DMS153 treated with DMSO at 0.1 percent for 48 hours (cell line): Measurements from ENCODE around the gene APBA2.
"Not testable (repeated sequence)": the region's sequence is repeated elsewhere in the genome, so short reads cannot be mapped to it uniquely, and the experiment has no call there.

Experiments used
- DNase-seq: peaks from one replicate; lab custom pipeline; 2025; ENCODE audit not compliant: unreplicated experiment; lab: John Stamatoyannopoulos, UW

The APBA2 gene

GRCh38 chr15:28995705-28996104 lies 109.9 kb downstream of the APBA2 start:
- DNase-seq: no peak

GRCh38 chr15:28996289-28996688 lies 110.5 kb downstream of the APBA2 start:
- no peak for DNase-seq

DNA sequence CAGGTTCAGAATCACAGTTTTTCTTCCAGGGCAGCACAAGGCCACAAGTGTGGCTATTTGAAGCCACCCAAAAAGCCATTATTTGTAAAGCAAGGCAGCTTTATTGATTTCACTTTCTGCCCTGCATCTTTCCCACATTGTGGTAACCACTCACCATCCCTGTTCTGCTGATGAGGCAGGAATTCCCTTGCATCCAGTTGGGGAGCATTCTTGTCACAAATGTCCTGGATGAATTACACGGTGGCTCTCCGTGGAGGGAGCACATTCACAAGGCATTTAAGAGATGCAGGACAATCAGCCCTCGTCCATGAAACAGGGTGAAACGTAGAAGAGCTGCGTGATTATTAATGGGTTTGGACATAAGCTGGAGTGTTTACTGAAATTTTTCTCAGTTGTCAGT lies 111.2 kb downstream of the APBA2 start:
- DNase-seq: no peak

- DNase-seq: no peak
Observed at GRCh38 chr15:28997791-28998190, 112.0 kb downstream of the APBA2 start.

DNA sequence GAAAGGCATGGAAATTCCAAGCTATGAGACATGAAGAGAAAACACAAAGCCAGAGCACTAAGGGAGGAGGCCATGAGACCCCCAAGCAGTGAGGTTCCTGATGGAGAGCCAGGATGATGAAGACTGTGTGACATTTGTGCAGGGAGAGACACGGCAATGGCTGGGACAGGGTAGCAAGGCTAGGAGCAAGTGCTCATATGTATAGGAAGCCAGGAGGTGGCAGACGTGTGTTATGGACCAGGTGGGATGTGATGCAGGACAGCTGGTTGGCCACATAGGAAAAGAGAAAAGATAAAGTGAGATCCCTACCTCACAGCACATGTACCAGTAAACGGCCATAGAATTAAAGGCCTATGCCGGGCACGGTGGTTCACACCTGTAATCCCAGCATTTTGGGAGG lies 112.7 kb downstream of the APBA2 start:
- DNase-seq: no peak

DNA sequence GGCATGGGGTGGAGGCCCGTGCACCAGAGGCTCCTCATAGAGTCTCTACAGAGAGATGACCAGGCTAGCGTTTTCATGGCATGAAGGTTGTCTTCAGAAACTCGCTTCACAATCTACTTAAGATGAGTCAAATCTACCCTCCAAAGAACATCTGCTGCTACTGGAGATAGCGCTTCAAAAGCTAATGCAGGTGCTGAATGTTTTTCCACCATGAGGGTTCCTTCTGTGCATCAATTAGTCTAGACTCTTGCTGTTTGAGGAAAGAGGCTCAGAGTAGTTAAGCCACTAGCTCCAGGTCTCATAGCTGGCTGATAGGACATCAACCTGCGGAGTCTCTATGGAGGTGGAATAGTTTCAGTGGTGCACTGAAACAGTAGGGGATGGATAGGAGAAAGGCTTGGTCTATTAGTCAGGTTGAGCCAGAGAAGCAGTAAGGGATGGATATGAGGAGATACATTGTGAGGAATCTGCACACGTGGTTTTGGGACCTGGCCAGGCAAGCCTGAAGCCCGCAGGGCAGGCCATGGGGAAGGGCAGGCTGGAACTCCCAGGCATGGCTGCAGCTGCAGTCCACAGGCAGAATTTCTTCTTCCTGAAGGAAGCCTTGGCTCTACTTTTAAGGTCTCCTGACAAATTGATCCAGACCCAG lies 117.5 kb downstream of the APBA2 start:
- DNase-seq: no peak

- DNase-seq: no peak
Observed at GRCh38 chr15:29003840-29004233, 118.1 kb downstream of the APBA2 start.

GRCh38 chr15:29005931-29006330 lies 120.2 kb downstream of the APBA2 start:
- DNase-seq: no peak

DNA sequence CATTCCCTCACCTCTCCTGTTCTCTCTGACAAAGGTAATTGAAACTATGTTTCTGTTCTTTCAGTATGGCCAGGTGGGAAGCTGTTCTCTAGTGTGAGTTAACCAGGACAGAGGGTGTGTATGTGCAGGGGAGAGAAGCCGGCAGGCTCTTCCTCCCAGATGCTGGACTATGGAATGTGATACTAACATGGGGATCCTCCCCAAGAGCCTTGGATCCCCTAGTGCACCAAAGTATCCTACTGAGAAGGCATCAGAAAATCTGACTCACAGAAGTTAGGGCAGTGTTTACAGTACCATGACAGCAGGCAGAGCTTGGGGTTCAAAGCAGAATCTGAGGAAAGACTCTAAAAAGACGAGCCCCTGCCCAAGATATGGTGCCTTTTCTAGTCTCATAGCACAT lies 123.1 kb downstream of the APBA2 start:
- DNase-seq: no peak

GRCh38 chr15:29012097-29012496 lies 126.3 kb downstream of the APBA2 start:
- DNase-seq: no peak

- no peak for DNase-seq
Observed at GRCh38 chr15:29014493-29014892, 128.7 kb downstream of the APBA2 start.

DNA sequence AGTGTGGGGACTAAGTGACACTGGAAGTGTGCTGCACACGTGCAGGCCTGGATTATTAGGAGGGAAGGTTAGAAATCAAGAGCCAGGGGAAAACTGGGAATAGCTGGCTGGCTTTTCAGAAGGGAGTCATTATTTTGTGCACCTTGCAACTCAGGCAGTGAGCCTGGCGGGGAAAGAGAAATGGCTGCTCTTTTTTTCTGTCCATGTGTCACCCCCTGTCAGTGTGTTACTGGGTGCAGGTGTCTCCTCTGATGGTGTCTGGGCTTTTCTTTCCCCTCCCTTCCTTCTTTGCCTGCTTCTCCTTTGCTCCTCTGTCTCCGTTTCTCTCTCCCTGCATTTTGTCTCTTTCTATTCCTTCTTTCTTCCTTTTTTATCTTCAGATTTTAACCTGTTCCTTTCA lies 130.7 kb downstream of the APBA2 start:
- DNase-seq: no peak

GRCh38 chr15:29018120-29018805 lies 132.5 kb downstream of the APBA2 start:
- DNase-seq: no peak

DNA sequence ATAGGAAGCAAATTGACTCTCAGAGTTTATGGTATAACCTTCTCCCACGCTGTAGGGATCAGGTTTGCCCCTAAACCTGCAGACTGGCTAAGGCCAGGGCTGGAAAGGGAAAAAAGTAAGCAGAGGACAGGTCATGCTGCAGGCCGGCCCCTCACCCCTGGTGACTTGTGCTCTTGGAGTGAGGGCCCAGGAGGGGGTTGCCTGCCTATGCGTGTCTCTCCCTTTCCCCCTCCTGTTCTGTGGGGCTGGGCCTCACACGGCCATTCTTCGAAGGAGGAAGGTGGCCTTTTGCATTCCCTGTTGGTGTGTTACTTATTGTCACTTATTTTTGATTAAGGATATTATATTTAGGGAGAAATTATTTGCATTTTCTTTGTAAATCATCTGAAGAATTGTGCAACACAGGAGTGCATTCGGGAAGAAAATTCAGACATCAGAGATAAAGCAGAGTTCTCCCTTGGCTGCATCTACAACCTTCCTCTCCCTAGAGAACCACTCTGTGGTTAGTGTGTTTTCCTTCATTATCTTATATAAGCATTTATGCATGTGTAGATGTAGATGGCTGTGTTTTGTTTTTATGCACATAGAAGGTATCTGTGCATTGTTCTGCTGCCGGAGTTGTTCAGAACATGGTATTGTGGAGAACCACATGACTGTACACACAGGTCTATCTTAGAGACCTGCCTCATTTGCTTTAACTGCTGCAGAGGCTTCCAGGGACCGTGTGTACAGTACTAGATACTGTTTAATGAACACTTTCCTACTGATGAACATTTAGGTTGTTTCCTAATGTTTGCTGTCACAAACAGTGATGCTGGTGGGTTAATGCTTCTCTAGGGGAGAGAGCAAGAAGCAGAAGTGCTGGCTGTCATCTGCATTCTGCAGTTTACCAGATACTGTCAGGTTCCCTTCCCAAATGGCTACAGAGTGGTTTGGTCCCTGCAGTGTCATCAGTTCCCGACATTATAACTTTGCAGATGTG lies 133.5 kb downstream of the APBA2 start:
- no peak for DNase-seq

DNA sequence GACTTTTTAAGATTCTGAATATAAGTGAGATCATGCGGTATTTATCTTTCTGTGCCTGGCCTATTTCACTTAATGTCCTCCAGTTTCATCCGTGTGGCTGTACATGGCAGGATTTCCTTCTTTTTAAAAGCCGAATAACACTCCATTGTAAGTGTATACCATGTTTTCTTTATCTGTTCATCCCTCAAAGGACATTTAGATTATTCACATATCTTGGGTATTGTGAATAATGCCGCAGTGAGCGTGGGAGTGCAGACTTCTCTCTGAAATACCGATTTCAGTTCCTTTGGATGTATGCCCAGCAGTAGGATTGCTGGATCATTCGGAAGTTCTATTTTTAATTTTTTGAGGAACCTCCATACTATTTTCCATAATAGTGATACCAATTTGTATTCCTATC lies 136.1 kb downstream of the APBA2 start:
- no peak for DNase-seq

DNA sequence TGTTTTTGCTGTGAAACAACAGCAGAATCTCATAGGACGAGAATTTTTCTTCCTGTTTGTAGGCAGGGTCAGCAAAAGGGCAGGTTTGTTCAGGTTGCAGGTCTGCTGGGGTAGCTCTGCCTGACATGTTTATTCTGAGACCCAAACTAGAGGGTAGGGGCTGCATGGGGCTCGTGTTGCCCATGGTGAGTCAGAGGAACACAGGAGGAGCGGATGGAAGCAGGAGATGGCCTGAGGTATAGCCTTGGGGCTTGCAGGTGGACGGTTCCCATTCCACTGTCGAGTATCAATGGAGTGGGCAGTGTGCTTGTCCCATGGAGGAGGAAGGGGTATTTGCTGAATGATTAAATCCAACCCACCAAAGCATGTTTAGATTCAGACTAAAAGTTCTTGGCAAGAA lies 138.9 kb downstream of the APBA2 start:
- no peak for DNase-seq

- DNase-seq: not testable (repeated sequence)
Observed at GRCh38 chr15:29025411-29025810, 139.6 kb downstream of the APBA2 start.

DNA sequence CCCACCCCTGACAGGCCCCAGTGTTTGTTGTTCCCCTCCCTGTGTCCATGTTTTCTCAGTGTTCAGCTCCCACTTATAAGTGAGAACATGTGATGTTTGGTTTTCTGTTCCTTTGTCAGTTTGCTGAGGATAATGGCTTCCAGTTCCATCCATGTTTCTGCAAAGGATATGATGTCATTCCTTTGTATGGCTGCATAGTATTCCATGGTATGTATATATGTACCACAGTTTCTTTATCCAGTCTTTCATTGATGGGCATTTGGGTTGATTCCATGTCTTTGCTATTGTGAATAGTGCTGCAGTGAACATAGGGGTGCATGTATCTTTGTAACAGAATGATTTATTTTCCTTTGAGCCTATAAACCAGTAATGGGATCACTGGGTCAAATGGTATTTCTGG lies 142.4 kb downstream of the APBA2 start:
- not testable (repeated sequence) for DNase-seq

DNA sequence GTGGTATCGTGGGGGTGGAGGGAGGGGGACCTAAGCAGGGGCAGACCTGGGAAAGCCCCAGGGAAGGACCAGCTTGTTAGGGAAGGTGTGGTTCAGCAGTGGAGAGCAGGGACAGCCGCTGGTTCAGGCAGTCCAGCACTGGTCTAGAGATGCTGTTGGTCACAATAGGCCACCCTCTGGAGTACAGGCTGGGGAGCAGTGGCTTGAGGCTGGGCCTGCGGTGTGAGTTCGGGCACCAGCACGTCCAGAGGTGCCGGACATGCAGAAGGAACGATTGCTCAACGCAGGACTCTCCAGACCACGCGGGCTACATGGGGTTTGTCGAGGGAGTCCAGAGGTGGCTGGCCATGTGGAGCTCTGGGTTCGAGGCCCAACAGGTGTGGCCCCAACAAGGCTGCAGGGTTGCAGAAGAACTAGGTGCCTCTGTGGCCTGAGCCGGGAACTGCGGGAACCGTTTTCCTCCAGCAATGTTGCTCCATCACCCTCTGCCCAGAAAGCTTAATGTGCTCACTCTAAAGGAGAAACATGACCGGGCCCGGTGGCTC lies 143.9 kb downstream of the APBA2 start:
- DNase-seq: no peak

DNA sequence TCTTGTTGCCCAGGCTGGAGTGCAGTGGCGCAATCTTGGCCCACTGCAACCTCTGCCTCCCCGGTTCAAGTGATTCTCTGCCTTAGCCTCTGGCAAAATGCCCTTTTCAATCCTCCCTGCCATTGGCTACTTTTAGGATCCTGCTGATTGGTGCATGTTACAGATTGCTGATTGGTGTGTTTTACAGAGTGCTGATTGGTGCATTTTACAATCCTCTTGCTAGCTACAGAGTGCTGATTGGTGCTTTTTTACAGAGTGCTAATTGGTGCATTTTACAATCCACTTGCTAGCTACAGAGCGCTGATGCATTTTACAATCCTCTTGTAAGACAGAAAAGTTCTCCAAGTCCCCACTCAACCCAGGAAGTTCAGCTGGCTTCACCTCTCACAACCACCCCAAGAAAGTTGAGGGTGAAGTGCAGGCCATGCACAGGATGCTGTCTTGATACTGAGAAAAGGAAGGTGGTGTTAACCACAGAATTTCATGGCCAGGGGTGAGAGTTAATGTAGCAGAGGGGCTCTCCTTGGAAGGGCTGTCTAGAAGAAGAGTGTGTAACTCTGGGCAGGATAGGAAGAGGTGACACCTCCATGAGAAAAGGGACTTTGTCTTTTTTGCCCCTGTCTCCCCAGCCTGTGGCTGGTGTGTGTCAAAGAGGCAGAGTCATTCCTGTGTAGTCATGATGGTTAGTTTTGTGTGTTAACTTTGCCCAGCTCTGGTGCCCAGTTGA lies 145.9 kb downstream of the APBA2 start:
- no peak for DNase-seq

DNA sequence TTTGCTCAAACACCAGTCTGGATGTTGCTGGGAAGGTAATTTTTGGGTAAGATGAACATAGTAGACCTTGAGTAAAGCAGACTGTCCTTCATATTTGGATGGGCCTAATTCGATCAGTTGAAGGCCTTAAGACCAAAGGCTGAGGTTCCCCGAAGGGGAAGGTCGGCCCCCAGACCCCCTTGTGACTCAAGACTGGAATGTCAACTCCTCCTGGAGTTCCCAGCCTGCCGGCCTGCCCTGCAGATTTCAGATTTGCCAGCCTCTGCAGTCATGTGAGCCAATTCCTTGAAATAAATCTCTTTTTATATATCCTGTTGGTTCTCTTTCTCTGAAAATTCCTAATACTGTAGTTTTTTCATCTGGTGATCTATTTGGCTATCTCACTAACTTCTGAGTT lies 146.5 kb downstream of the APBA2 start:
- no peak for DNase-seq
